Measurements from ENCODE around the gene AP2M1.

DNA sequence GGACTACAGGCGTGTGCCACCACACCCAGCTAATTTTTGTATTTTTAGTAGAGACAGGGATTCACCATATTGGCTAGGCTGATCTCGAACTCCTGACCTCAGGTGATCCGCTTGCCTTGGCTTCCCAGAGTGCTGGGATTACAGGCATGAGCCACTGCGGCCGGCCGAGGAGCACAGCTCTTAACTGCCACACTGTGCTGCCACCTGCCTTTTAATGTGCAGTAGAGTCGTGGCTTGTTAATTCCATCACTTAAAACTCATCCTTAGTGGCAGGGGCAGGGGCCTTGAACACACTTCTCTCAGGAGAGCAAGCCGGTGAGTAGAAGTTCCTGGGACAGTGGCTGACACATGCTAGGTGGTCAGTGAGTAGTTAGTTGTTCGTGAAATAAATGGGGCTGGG is 23.9 kb downstream of the AP2M1 start:
- no peak for TF ChIP-seq POLR2A (IDR thresholded peaks at IDR 0.05)
- TF ChIP-seq, protein P1, sequence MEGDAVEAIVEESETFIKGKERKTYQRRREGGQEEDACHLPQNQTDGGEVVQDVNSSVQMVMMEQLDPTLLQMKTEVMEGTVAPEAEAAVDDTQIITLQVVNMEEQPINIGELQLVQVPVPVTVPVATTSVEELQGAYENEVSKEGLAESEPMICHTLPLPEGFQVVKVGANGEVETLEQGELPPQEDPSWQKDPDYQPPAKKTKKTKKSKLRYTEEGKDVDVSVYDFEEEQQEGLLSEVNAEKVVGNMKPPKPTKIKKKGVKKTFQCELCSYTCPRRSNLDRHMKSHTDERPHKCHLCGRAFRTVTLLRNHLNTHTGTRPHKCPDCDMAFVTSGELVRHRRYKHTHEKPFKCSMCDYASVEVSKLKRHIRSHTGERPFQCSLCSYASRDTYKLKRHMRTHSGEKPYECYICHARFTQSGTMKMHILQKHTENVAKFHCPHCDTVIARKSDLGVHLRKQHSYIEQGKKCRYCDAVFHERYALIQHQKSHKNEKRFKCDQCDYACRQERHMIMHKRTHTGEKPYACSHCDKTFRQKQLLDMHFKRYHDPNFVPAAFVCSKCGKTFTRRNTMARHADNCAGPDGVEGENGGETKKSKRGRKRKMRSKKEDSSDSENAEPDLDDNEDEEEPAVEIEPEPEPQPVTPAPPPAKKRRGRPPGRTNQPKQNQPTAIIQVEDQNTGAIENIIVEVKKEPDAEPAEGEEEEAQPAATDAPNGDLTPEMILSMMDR (IDR thresholded peaks at IDR 0.05 in 4 of 5, conservative IDR thresholded peaks at IDR 0.05 in 1 of 5) = no peak

Data from gastrocnemius medialis (tissue), 4 donors.